Activated CD8-positive, alpha-beta memory T cell treated with anti-CD3 and anti-CD28 coated beads, Interleukin-2, amount 50 U/mL, for 1 hour (primary cell): ENCODE results near the gene CDH13.

ENCODE experiments used
- DNase-seq: peaks from one replicate; pipeline ENCODE4 v3.0.0-alpha.2; 2020; ENCODE audit errors: extremely low read depth

CDH13 gene

DNA sequence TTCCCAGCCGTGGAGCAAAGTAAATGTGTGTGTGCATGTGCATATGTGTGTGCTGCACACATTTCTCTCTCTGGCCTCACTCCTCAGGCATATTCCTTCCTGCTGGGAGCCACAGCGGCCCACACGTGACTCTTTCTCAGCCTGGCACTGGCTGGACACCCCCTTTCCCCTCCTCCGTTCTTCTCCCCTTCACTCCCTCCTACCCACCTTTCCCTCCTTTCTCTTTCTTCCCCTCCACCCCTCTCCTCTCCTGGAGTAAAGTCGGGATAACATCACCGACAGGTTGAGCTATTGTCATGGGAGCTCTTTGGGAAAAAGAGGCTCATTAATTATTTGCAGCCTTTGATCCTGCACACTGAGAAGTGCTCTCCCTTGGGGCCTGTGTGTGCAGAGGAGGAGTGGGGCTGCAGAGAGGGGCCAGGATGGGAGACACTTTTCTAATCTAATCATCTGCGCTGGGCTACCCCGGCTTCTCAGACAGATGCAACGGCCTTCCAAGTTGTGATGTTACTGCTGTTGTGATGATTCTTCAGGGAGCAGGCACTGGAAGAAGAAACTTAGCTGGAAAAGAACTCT, 1054.7 kb downstream of the CDH13 start:
- DNase-seq = no peak

DNA sequence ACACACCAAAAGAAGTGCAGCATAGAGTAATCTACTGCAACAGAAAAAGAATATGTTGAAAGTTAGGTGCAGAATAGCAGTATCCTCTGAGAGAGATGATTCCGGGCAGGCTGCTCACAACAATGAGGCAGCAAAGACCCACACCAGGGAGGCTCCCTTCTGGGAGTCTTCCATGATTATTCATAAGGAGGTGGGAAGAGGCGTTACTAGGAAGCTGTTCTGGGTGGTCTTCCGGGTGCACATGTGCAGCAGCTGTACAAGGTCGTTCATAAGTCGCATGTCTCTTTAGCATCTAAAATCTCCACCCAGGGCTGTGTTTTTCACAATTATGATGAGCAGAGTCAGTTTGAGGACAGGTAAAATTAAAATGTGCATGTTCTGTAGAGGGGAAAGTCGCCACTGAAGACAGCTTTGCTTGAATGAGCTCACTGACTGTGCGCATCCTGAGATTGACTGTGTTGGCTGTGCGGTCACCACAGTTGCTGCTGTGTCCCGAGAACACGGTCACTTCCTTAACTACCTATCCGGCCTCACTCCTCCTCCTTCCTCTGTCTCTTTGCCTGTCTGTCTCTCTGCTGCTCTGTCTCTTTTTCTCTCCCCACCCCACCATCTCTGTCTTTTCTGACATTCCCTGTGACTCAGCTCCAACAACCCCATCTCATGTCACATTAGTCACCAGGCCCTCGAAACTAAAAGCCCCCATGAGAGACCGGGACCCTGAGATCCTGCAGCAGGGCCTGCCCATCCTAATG, 1055.5 kb downstream of the CDH13 start:
- no peak for DNase-seq

DNA sequence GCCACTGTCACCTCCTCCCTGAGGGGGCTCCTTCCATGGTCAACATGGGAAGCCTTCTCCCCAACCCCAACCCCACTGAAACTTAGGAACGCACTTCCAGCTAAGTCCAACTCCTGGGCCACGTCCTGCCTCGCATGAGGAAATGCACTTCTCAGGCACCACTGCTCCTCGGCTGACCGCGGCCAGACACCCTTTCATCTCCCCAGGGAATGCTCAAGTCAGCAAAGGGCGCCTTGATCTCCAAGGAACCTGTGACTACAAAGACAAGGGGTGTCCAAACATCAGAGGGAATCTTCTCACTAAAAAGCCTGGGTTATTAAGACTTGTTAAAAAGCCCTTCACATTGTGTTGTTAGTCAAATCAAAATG, 1056.1 kb downstream of the CDH13 start:
- DNase-seq = no peak

DNA sequence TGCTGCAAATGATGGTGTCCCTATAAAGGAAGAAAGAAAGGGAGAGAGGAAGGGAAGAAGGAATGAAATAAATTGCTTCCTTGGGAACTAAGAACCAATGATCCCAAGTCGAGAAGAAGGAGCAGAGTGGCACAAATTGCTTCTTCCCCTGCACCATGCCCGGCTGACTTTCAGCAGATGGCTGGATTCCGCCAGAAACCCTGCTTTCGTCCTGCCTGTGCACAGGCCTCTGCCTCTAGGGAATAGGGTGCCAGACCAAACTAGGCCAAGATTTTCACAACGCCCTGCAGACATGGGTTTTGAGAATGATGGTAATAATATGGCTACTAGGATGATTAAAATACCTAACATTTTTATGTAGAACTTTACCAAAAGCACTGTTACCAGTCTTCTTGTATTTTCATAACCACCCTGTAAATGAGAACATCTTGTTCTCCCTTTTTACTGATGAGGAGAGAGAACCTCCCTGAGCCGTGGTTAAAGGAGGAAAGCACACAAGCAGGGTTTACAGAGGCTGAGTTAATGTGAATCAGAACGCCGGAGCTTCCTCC, 1058.9 kb downstream of the CDH13 start:
- no peak for DNase-seq

DNA sequence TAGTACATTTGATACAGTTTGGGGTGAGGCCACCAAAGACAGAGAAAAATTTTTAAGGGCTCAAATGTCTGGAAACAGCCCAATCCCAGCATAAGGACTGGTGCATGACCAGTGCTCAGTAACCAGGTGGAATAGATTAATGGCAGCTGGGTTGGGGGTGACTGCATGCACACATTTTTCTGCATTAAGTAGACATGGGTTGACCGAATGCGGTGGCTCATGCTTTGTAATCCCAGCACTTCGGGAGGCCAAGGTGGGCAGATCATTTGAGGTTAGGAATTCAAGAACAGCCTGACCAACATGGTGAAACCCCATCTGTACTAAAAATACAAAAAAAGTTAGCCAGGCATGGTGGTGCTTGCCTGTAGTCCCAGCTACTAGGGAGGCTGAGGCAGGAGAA, 1060.0 kb downstream of the CDH13 start:
- no peak for DNase-seq

DNA sequence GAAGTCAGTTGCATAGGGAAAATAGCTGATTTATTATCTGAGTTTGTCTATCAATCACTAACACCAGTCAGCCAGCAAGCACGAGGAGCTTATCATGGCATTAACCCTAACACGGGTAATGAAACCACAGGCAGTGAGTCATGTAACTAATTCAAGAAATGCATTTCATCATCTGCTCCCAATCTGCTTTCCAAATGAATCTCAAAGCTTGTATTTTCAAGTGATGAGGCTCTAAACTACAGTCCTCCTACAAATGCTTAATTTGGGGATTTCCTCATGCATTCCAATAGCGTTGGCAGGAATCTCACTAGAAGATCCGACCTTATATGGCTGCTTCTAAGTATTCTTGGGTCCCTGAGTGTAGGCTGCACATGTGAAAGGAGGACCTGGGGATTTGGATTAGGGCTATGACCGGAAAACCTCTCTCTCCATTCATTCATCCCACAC, 1062.6 kb downstream of the CDH13 start:
- DNase-seq = no peak

DNA sequence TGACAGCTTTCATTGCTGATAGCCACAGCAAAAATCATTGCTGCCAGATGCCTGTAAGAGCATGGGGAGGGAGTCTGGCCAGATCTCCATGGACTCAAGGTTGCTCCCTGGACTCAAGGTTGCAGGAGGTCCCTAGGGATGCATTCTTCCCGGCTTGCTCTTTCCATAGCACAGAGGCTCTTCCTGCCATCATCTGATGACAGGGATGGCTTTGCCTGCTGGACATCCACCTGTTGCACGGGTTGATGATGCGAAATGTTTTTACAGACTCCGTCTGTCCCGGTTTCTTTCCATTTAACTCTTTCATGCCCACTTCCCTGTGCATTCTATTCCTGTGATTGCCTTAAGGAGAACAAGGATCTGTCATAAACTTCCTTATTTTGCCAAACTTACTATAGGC, 1065.5 kb downstream of the CDH13 start:
- DNase-seq = no peak

DNA sequence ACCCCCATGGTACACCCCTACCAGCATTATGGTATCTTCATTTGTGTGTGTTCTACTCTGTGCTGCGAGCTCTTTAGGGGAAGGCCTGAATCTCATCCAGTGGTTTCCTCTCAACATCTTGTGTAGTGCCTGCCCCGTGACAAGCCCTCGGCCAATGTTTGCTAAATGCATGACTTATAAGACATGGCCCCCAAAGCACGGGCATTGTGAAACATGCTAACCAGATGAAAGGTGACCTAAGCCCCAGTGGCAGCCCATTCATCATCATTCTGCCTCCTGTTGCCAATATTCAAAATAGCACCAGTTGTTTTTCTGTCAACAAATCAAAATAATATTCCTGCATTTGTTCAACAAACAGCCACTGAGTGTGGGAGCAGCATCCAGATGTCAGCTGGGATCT, 1072.2 kb downstream of the CDH13 start:
- DNase-seq = no peak

DNA sequence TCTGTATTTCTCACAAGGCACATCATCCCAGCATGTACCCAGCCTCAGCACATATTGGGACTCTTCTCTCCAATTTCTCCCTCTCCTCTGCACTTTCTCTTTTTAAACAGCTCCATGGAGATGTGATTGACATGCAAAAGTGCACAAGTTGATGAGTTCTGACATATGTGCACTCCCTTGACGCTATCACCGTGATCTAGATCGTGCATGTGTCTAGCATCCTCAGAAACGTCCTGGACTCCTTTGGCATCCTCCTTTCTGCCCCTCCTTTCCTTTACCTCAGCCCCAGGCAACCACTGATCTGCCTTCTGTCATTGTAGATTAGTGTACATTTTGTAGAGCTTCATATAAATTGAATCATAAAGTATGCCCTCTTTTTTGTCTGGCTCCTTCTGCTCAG, 1073.0 kb downstream of the CDH13 start:
- no peak for DNase-seq

DNA sequence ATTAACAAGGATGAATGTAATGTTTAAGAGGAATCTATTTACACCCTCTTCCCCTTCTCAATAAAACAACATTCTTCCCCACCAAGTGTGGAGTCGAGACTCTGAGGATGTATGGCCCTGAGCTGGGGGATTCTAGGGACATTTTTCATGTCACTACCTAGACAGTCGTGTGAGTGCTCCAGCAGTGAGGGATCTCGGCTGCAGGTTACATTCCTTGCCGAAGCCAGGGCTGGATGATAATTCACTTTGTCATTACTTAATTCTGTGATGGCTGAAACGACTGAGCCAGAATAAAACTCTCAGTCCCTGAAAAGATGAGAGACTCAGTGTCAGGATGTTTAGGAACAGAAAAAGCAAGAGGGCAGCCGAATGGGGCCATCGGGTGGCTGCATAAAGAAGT, 1074.1 kb downstream of the CDH13 start:
- no peak for DNase-seq

DNA sequence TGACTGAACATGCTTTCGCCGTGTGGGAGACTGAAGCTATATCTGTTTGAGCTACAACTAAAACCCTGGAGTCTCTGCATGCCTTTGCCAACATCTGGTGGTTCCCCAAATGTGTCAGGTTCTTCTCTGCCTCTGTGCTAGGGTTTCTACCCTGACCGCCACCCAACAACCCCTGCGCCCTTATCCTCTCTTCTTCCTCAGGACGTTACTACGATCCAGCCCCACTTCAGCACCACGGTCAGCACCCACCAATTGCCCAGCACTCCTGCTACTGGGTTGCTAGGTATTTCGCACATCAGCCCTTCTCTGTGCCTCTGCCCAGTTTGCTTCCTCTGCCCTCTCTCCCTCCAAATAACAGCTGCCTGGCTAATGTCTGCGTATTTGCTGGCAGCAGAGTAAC, 1074.7 kb downstream of the CDH13 start:
- DNase-seq = no peak

DNA sequence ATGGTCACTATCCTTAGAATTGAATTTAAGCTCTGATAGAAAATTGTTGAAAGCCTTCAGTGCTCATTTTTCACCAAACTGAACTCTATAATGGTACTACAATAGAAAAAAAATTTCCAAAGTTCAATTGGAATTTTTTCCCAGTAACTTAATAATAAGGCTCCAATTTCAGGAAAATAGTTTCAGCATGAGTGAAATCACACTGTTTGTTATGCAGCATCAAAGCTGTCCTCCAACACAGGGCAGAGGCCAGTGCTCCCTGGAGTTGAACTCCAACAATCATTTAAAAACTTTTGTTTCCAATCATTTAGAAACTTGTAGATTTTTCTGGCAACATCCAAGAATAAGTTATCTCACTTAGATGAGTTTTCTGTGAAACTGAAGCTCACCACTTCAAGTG, 1077.9 kb downstream of the CDH13 start:
- no peak for DNase-seq

DNA sequence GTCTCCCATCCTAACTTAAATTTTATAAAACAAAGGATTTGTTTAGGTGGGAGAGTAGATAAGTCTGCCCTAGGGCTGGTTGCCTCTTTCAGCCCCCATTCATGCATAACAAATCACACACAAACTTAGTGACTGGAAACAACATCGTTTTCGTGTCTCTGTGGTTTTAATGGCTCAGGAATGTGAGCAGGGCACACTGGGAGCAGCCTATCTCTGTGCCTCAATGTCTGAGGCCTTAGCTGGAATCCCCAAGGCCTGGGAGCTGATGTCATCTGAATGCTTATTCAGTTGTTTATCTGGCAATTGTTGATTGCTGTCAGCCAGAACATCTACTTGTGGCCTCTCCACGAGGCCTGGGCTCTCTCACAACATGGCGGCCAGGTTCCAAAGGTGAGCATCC, 1079.1 kb downstream of the CDH13 start:
- DNase-seq = no peak

DNA sequence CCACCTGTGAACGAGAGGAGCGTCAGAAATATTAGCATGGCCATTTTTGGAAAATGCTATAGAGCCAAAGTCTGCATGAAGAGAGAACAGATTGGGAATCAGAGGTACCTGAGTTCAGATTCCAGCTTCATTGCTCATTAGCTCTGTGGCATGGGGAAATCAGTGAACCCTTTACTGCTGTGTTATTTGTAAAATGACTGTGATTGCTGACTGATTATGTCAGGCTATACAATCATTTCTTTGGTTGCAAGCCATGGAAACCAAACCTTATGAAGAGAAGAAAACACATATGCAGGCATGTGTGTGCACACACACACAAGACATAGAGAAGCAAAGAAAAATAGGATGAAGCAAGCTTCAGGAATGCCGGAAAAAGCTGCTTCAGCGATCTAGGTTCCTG, 1079.6 kb downstream of the CDH13 start:
- DNase-seq = no peak

DNA sequence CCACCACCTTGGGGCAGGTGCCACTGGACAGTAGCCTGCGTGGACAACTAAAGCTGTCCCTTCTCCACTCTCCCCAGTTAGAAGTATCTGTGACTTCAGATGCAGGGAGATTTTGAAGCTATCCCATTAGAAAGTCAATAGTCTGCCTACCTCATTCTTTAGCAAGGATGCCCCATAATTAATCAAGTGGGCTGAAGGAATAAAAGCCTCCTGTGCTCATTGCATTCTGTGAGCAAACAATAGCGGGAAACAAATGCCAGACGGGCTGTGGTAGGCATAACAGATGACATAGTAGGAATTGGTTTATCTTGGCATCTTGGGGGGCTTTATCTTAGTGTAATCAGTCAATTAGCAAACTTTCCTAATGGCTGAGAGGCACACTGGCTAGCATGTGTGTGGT, 1084.3 kb downstream of the CDH13 start:
- DNase-seq = no peak

DNA sequence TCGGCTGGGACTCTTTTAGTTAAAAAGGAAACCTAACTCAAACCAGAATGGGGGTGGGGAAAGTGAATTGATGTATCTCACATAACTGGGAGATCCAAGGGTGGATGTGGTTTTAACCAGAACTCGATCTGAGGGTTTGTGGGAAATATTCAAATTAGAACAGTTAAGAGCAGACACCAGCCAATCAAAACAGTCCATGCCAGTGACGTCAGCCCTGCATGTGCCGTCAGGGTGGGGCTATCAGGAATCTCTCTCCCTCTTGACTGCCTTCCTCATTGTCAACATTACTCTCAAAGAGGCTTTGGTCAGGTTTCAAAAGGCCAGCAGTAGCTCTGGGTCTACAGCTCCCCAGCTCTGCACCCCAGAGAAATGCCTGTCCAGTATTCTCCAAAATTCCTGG, 1086.8 kb downstream of the CDH13 start:
- no peak for DNase-seq

DNA sequence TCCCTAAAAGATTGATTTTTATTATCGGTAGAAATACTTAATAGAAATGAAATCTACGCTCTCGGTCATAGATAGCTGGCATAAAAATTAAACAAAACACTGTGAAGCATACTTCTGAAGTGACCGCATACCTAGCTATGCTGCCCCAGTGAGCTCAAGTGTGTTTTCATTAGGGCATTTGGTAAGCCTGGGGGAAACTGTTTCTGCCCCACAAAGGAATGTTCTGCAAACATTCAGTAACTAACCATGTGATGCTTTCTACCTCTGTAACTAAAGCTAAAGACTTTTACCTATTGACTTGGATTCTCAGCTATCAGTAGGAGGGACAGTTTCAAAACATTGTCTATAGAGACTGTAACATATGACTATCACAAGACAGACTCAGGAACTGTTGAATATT, 1087.5 kb downstream of the CDH13 start:
- no peak for DNase-seq

DNA sequence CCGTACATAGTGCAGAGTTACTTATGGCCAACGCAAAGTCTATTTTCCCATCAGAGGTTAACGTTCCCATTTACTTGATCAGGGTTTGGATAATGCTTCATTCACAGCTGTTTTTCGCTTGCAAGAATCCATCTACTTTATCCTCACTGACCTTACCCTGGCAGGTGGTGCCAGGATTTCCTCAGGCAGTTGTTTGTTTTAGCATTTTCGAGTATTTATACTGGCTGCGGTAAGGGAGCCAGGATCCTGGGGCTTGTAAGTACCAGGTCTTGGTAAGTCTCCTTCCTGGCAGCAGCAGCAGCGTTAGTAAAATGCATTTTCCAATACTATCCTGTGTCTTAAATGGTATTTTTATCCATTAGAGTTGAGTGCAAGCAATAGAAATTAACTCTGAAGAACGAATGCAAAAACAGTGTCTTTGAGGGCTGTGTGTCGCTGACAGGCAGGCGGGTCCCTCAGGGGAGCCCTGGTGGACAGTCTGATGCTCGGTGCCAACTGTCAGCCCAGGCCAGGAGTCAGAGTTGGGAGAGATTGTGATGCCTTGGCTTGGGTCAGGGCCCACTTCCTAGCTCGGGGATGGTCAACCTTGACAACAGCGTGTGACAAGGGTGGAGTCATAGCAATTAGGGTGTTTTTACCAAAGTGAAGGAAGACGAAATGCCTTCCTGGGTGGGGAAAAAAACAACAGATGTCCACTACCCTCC, 1088.6 kb downstream of the CDH13 start:
- no peak for DNase-seq

DNA sequence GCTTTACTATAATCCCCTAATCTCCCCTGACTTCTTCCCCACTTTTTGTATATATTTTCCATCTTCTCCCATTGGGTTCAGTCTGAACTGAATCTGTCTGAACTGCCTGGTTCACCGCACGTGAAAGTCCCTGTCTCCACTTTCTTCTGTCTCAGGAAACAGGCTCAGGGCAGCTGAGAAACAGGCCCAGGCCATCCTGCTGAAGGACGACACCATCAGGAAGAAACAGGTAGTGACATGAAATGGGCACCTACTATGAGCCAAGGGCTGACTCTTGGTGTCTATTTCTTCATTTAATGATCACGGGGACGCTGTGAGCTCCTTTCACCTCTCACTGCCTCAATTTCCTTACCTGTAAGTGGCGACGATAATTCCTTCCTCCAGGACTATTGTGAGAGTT, 1090.5 kb downstream of the CDH13 start:
- DNase-seq = no peak

DNA sequence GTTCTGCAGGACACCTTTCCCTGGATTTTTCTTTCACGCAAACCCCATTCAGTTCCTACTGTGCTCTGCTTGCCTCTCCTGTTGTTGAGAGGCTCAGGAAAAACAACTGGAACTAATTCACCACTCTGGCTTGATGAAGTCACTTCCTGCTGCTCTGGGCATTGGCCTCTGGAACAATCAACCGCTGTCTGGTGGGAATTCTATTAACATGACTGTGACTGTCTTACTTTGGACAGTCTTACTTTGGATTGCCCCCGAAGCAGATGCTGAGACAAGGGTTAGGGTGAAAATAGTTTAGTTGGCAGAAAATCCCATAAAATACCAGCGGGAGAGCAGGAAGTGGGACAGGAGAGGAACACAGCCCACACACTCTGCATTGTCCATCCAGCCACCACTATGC, 1091.0 kb downstream of the CDH13 start:
- DNase-seq = no peak

DNA sequence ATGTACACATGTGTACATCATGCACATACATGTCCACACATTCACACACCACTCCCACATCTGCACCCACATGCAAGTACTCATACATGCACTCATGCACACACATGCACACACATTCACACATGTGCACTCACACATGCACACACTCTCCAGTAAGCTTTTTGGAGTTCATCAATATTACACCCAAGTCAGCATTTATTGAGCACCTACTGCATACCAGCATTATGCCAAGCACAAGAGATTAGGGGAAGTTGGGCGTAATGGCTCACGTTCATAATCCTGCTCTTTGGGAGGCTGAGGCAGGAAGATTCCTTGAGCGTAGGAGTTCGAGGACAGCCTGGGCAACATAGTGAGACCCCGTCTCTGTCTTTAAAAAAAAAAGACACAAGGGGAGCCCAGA, 1093.4 kb downstream of the CDH13 start:
- DNase-seq = no peak

DNA sequence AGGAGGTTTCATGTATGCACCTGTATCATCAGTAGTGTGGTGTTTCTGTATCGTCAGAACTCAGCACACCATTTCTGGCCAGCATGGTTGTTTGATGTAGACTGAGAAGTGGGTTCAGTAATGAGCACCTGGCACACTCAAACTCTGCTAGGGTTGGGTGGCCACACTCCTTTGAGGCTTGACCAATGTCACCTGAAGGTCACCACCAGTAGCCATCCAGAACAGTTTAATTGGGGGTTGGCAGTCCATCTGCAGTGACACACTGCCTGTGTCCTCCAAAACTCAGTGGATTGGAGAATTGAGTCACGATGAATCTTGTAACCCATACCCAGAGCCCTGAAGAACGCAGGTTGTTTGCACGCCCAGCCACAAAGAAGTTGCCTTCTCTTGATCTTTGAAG, 1094.2 kb downstream of the CDH13 start:
- DNase-seq = no peak

DNA sequence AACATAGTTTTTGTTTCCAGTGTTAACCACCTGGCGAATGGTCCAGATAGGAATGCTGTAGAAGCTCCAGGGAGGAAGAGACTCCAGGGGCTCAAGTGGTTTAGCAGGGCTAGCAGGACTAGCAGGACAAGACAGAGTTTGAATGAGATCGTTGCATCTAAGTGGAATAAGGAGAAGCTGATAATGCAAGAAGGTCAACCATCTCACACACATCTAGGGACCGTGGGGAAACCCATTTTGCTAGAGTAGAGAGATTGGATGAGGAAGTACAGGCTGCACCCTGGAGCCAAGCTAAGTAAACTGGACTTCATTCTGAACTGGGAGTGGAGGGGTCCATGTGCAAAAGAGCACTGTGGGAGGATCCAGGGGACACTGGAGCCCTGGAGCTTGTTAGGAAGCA, 1094.9 kb downstream of the CDH13 start:
- DNase-seq = no peak
